GM12878 (cell line): ENCODE data around the gene IL18RAP. TPM values are rescaled to one million over a fixed set of nuclear protein-coding genes. Genes with fewer than 3 reads are reported as not detected.

Experiments used
- ATAC-seq: fragments of 200-7000 bp; cut with Tn5 transposase; 3 replicates; pipeline ENCODE4 v1.9.1; 2020; ENCODE audit warnings: mild to moderate bottlenecking, moderate library complexity
- BruUV-seq: library from RNA; stranded (reverse); fragments of 400-500 nt; replicated peaks from 2 replicates; lab custom pipeline; 2021; lab: Mats Ljungman, UMichigan
- CTCF ChIA-PET: fragments of 300-600 bp; sonication (Branson Sonifier 250); formaldehyde crosslinking; extraction: SDS; loops from one replicate; lab custom pipeline; 2021; ENCODE audit warnings: inconsistent platforms; lab: Yijun Ruan, JAX
- POLR2A ChIA-PET: fragments of 350-600 bp; formaldehyde crosslinking; extraction: SDS; loops from one replicate; lab custom pipeline; 2021; ENCODE audit warnings: inconsistent platforms; lab: Charles Lee
- RAD21 ChIA-PET: fragments of 300-600 bp; sonication (Branson Sonifier 250); formaldehyde crosslinking; loops from one replicate; lab custom pipeline; 2023; ENCODE audit warnings: antibody characterized with exemption; ENCODE audit not compliant: unreplicated experiment; lab: Charles Lee
- SMC1A ChIA-PET: fragments of 300-600 bp; sonication (Branson Sonifier 250); formaldehyde crosslinking; loops from one replicate; lab custom pipeline; 2023; ENCODE audit not compliant: unreplicated experiment, uncharacterized antibody; lab: Charles Lee
- DNase-seq: peaks from one replicate; pipeline ENCODE4 v3.0.0-alpha.2; 2011; ENCODE audit warnings: low read depth, low spot score
- FAIRE-seq: peaks from 3 replicates; lab custom pipeline; 2011; peaks lifted over from hg19 to GRCh38; lab: Jason Lieb, UNC
- H2AFZ ChIP-seq: 2 replicates; pipeline ENCODE4 v1.6.0; 2011; ENCODE audit warnings: low read depth, low read length, control low read depth; ENCODE audit not compliant: control insufficient read depth
- H3K27ac ChIP-seq: 2 replicates; pipeline ENCODE4 v1.5.1; 2011; ENCODE audit warnings: control low read depth; ENCODE audit not compliant: control insufficient read depth, insufficient read depth
- H3K27me3 ChIP-seq, 2 experiments: replicated peaks in 1 of 2; 2 replicates each; pipeline versions ENCODE4 v1.6.0 to v1.6.1; 2011; ENCODE audit warnings: low read length in 1 of 2; ENCODE audit not compliant: control insufficient read depth in 2 of 2, insufficient read depth in 2 of 2
- H3K36me3 ChIP-seq, 2 experiments: 2 replicates each; pipeline ENCODE4 v1.5.1; 2011; ENCODE audit warnings: low read length in 1 of 2; ENCODE audit not compliant: control insufficient read depth in 2 of 2, insufficient read depth in 2 of 2
- H3K4me1 ChIP-seq: 2 replicates; pipeline ENCODE4 v1.6.1; 2011; ENCODE audit warnings: mild to moderate bottlenecking, low read length, moderate library complexity, mixed read lengths; ENCODE audit not compliant: control insufficient read depth, insufficient read depth
- H3K4me2 ChIP-seq: 2 replicates; pipeline ENCODE4 v1.6.0; 2011; ENCODE audit warnings: control low read depth; ENCODE audit not compliant: control insufficient read depth, insufficient read depth
- H3K4me3 ChIP-seq: fragments of 200-600 bp; sonication (generic); 2 replicates; pipeline ENCODE4 v1.5.1; 2016
- H3K79me2 ChIP-seq: 2 replicates; pipeline ENCODE4 v1.6.0; 2011; ENCODE audit warnings: low read length; ENCODE audit not compliant: control insufficient read depth, insufficient read depth
- H3K9ac ChIP-seq: 2 replicates; pipeline ENCODE4 v1.8.0; 2011; ENCODE audit warnings: low read length, control low read depth, mixed read lengths; ENCODE audit not compliant: control insufficient read depth, insufficient read depth
- H3K9me3 ChIP-seq: replicated peaks from 3 replicates; pipeline ENCODE4 v1.5.1; 2011; ENCODE audit warnings: mild to moderate bottlenecking, low read length; ENCODE audit not compliant: control insufficient read depth, insufficient read depth
- H4K20me1 ChIP-seq: 2 replicates; pipeline ENCODE4 v1.6.0; 2011; ENCODE audit not compliant: control insufficient read depth, insufficient read depth
- ASH2L ChIP-seq: fragments of 300-600, 200-600 bp; sonication (generic); IDR thresholded peaks from 2 replicates; pipeline ENCODE4 v1.6.1; 2017; ENCODE audit warnings: low read depth, mild to moderate bottlenecking, borderline replicate concordance
- MTA2 ChIP-seq: fragments of 450-650 bp; IDR thresholded peaks from 2 replicates; pipeline ENCODE4 v1.6.1; 2016; ENCODE audit warnings: low read depth, mild to moderate bottlenecking, moderate library complexity
- RAD51 ChIP-seq: fragments of 450-650 bp; IDR thresholded peaks from 2 replicates; pipeline ENCODE4 v1.6.1; 2016; ENCODE audit warnings: moderate library complexity, mild to moderate bottlenecking, inconsistent platforms
- YY1 ChIP-seq: IDR thresholded peaks from 2 replicates; pipeline ENCODE4 v1.6.1; 2011; ENCODE audit warnings: low read depth, mild to moderate bottlenecking, low read length
- WGBS: methylation state at CpG from one replicate; pipeline ENCODE4 v1.1.6; 2016; ENCODE audit warnings: low lambda C conversion rate; ENCODE audit not compliant: insufficient replicate concordance, insufficient coverage; ENCODE audit errors: missing lambda C conversion rate; 5-methylcytosine and 5-hydroxymethylcytosine counted together
- in situ Hi-C: fragments of 300-500 bp; cut with MboI; formaldehyde crosslinking; loops from 9 replicates; pipeline ENCODE4 v1.14.3; 2018; ENCODE audit warnings: mixed read lengths
- intact Hi-C: fragments of 100-400 bp; cut with micrococcal nuclease; formaldehyde crosslinking; loops from one replicate; pipeline ENCODE4 v1.14.2; 2022; ENCODE audit not compliant: unreplicated experiment
- polyA plus RNA-seq, 11 experiments: library from polyadenylated mRNA; depleted of rRNA in 4 of 11; unstranded in 6 of 11; stranded (reverse) in 5 of 11; fragments of >200 nt; fragmentation: Nextera tagmentation in 4 of 11; fragmentation: Illumina TruSeq in 1 of 11; extraction: Ambion mirVana in 4 of 11; extraction: Trizol in 1 of 11; gene quantifications; 1 replicate in 1 of 11; 2 replicates in 10 of 11; pipeline versions ENCODE4 v1.2.1 to v1.2.3, GENCODE V29; 2011 to 2016; ENCODE audit warnings: inconsistent platforms in 2 of 11, missing spikeins in 2 of 11, low read depth in 1 of 11
- total RNA-seq, 4 experiments: library from RNA; depleted of rRNA in 3 of 4; stranded (reverse); fragments of >200 nt in 3 of 4; fragmentation: Illumina TruSeq in 1 of 4; extraction: Trizol in 1 of 4; gene quantifications; 2 replicates each; pipeline versions ENCODE4 v1.2.1 to v1.2.3, GENCODE V29; 2013 to 2021
- TF ChIP-seq, protein P1 (sequence below): fragments of 450-650 bp; formaldehyde crosslinking; IDR thresholded peaks from 2 replicates; pipeline ENCODE4 v1.4.0; 2020; ENCODE audit warnings: mild to moderate bottlenecking, moderate library complexity
- TF ChIP-seq, protein P2 (sequence below): IDR thresholded peaks from 2 replicates; pipeline ENCODE4 v1.6.1; 2011; ENCODE audit warnings: low read depth, low read length, improper control_type of control experiment, borderline replicate concordance
- TF ChIP-seq, protein P3 (sequence below): IDR thresholded peaks from 2 replicates; pipeline ENCODE4 v1.6.1; 2011; ENCODE audit warnings: low read depth, mild to moderate bottlenecking, low read length, moderate library complexity, borderline replicate concordance; ENCODE audit errors: extremely low read depth
- TF ChIP-seq, protein P4 (sequence below): IDR thresholded peaks from 2 replicates; pipeline ENCODE4 v1.6.1; 2012; ENCODE audit warnings: improper control_type of control experiment, low read depth, low read length; ENCODE audit not compliant: insufficient replicate concordance

Gene IL18RAP
- total and polyA plus RNA-seq, 10 of the 15 experiments (the other 5 are each of a cell fraction or from before 2014, with no cell fraction given) = 0.37 to 1.6 (median 0.75) TPM; not detected in 1

DNA sequence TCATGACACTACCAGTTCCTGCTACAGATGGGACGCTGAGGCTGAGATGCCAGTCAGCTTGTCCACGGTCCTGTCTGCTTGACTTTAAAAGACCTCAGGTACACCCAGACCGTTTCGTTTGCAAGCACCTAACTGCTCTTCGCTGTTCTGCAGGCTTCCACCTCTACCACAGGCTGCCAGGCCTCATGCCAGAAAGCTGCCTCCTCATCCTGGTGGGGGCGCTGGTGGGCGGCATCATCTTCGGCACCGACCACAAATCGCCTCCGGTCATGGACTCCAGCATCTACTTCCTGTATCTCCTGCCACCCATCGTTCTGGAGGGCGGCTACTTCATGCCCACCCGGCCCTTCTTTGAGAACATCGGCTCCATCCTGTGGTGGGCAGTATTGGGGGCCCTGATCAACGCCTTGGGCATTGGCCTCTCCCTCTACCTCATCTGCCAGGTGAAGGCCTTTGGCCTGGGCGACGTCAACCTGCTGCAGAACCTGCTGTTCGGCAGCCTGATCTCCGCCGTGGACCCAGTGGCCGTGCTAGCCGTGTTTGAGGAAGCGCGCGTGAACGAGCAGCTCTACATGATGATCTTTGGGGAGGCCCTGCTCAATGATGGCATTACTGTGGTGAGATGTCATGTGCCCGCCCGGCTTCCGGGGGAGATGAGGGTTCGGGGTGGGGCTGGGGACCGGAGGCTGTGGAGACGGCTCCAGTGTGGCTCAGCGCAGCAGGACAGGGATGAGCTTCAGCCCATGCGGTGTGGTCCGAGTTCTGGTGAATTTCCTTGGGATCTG lies 55.9 kb downstream of the IL18RAP start (continued):
- TF ChIP-seq, protein P1, sequence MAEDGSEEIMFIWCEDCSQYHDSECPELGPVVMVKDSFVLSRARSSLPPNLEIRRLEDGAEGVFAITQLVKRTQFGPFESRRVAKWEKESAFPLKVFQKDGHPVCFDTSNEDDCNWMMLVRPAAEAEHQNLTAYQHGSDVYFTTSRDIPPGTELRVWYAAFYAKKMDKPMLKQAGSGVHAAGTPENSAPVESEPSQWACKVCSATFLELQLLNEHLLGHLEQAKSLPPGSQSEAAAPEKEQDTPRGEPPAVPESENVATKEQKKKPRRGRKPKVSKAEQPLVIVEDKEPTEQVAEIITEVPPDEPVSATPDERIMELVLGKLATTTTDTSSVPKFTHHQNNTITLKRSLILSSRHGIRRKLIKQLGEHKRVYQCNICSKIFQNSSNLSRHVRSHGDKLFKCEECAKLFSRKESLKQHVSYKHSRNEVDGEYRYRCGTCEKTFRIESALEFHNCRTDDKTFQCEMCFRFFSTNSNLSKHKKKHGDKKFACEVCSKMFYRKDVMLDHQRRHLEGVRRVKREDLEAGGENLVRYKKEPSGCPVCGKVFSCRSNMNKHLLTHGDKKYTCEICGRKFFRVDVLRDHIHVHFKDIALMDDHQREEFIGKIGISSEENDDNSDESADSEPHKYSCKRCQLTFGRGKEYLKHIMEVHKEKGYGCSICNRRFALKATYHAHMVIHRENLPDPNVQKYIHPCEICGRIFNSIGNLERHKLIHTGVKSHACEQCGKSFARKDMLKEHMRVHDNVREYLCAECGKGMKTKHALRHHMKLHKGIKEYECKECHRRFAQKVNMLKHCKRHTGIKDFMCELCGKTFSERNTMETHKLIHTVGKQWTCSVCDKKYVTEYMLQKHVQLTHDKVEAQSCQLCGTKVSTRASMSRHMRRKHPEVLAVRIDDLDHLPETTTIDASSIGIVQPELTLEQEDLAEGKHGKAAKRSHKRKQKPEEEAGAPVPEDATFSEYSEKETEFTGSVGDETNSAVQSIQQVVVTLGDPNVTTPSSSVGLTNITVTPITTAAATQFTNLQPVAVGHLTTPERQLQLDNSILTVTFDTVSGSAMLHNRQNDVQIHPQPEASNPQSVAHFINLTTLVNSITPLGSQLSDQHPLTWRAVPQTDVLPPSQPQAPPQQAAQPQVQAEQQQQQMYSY (CRISPR knock-in tag) = no peak
- TF ChIP-seq YY1 = no peak

DNA sequence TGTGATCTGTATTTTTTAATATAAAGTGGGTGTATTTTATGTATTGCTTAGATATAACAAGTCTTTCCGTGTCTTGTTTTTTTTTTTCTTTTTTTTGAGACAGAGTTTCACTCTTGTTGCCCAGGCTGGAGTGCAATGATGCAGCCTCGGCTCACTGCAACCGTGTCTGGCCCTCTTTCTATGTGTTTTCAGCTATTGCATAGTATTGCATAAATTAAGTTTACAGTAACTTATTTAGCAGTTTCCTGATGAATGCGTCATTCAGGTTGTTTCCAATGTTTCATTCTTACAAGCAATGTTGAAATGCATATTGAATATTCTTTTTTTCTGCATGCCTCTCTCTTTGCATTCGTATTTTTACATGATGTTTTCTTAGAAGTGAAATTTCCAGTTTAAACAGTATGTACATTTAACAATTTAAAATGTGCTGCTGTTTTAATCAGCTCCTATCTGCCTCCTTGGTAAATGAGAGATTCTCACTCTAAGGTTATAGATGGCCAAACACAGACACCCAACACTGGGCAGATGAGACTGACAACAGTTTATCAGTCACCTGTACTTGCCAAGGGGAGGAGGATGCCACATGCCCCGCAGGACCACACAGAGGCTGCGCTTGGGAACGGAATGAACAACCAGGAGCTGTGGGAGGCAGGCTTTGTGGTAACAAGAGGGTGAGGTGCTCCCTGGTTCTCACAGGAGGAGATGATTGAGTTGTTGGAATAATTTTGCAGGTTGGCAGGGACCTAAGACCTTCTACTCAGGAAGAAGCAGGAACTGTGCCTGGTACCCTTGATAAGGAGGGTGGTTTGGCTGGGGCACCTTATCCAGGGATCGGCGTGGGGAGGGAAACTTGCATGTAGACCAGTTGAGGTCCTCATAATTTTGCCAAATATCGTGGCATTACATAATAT lies 57.6 kb downstream of the IL18RAP start:
- FAIRE-seq = no peak
- BruUV-seq = no TSS peak
- no peaks in the 10 kb centered on the region; the same call in 2 of the 3 replicates for H3K9me3 ChIP-seq
- no peaks in the 10 kb centered on the region for H3K79me2 ChIP-seq
- WGBS = 24% methylated on average over 11 of the region's 11 CpGs
- no peaks in the 10 kb centered on the region for H4K20me1 ChIP-seq
- in situ Hi-C loops = no loop called here
- POLR2A ChIA-PET = interaction anchor here (1.0 kb wide), 1 partner anchor 12 kb away, joined by 3 read pairs; no protein-coding TSS in a partner anchor
- H3K27ac ChIP-seq = no peak overlapping the region
- no peak for DNase-seq
- H3K4me2 ChIP-seq = no peak overlapping the region
- intact Hi-C loops = no loop called here
- no peak overlapping the region for H3K4me3 ChIP-seq
- ATAC-seq = no peak
- H3K9ac ChIP-seq = no peak overlapping the region
- CTCF ChIA-PET = no interaction called here
- SMC1A ChIA-PET = no interaction called here
- RAD21 ChIA-PET = no interaction called here
- H3K36me3 ChIP-seq = no peaks in the 10 kb centered on the region
- H3K4me1 ChIP-seq = no peaks in the 10 kb centered on the region
- no peaks in the 10 kb centered on the region; a peak in 2 of 4 replicates for H3K27me3 ChIP-seq
- H2AFZ ChIP-seq = no peak overlapping the region
- TF ChIP-seq, protein P2, sequence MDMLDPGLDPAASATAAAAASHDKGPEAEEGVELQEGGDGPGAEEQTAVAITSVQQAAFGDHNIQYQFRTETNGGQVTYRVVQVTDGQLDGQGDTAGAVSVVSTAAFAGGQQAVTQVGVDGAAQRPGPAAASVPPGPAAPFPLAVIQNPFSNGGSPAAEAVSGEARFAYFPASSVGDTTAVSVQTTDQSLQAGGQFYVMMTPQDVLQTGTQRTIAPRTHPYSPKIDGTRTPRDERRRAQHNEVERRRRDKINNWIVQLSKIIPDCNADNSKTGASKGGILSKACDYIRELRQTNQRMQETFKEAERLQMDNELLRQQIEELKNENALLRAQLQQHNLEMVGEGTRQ = no peak
- TF ChIP-seq RAD51 = no peak
- no peak for TF ChIP-seq MTA2
- TF ChIP-seq, protein P3, sequence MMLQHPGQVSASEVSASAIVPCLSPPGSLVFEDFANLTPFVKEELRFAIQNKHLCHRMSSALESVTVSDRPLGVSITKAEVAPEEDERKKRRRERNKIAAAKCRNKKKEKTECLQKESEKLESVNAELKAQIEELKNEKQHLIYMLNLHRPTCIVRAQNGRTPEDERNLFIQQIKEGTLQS = no peak
- TF ChIP-seq ASH2L = no peak
- TF ChIP-seq, protein P4, sequence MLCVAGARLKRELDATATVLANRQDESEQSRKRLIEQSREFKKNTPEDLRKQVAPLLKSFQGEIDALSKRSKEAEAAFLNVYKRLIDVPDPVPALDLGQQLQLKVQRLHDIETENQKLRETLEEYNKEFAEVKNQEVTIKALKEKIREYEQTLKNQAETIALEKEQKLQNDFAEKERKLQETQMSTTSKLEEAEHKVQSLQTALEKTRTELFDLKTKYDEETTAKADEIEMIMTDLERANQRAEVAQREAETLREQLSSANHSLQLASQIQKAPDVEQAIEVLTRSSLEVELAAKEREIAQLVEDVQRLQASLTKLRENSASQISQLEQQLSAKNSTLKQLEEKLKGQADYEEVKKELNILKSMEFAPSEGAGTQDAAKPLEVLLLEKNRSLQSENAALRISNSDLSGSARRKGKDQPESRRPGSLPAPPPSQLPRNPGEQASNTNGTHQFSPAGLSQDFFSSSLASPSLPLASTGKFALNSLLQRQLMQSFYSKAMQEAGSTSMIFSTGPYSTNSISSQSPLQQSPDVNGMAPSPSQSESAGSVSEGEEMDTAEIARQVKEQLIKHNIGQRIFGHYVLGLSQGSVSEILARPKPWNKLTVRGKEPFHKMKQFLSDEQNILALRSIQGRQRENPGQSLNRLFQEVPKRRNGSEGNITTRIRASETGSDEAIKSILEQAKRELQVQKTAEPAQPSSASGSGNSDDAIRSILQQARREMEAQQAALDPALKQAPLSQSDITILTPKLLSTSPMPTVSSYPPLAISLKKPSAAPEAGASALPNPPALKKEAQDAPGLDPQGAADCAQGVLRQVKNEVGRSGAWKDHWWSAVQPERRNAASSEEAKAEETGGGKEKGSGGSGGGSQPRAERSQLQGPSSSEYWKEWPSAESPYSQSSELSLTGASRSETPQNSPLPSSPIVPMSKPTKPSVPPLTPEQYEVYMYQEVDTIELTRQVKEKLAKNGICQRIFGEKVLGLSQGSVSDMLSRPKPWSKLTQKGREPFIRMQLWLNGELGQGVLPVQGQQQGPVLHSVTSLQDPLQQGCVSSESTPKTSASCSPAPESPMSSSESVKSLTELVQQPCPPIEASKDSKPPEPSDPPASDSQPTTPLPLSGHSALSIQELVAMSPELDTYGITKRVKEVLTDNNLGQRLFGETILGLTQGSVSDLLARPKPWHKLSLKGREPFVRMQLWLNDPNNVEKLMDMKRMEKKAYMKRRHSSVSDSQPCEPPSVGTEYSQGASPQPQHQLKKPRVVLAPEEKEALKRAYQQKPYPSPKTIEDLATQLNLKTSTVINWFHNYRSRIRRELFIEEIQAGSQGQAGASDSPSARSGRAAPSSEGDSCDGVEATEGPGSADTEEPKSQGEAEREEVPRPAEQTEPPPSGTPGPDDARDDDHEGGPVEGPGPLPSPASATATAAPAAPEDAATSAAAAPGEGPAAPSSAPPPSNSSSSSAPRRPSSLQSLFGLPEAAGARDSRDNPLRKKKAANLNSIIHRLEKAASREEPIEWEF = no peak
